Bronchial epithelial cell (primary cell): Measurements from ENCODE around the gene RALGPS1. TPM values are rescaled to one million over a fixed set of nuclear protein-coding genes. Genes with fewer than 3 reads are reported as not detected.

ENCODE experiments used
- DNase-seq: peaks from one replicate; pipeline ENCODE4 v3.0.0-alpha.2; 2010; ENCODE audit warnings: low read depth
- FAIRE-seq: peaks from 2 replicates; lab custom pipeline; 2011; peaks lifted over from hg19 to GRCh38; lab: Jason Lieb, UNC
- H3K27me3 ChIP-seq: 2 replicates; pipeline ENCODE4 v1.5.1; 2011; ENCODE audit warnings: low read length; ENCODE audit not compliant: control insufficient read depth, insufficient read depth
- H3K36me3 ChIP-seq: 2 replicates; pipeline ENCODE4 v1.5.1; 2011; ENCODE audit warnings: low read length; ENCODE audit not compliant: control insufficient read depth, insufficient read depth
- H3K4me3 ChIP-seq: 2 replicates; pipeline ENCODE4 v1.5.1; 2011; ENCODE audit warnings: mild to moderate bottlenecking, low read depth, low read length, control low read depth
- total RNA-seq: library from RNA; depleted of rRNA; stranded (reverse); fragments of >200 nt; gene quantifications from 2 replicates; pipeline ENCODE4 v1.2.1, GENCODE V29; 2014
- TF ChIP-seq, protein P1 (sequence below): IDR thresholded peaks from 2 replicates; pipeline ENCODE4 v1.5.1; 2011; ENCODE audit warnings: mild to moderate bottlenecking, moderate library complexity, low read length, control low read depth, inconsistent platforms; ENCODE audit not compliant: insufficient read depth, severe bottlenecking

The RALGPS1 gene
- total RNA-seq, 1 donor from 2014 or later, result 3.2 TPM

- TF ChIP-seq, protein P1, sequence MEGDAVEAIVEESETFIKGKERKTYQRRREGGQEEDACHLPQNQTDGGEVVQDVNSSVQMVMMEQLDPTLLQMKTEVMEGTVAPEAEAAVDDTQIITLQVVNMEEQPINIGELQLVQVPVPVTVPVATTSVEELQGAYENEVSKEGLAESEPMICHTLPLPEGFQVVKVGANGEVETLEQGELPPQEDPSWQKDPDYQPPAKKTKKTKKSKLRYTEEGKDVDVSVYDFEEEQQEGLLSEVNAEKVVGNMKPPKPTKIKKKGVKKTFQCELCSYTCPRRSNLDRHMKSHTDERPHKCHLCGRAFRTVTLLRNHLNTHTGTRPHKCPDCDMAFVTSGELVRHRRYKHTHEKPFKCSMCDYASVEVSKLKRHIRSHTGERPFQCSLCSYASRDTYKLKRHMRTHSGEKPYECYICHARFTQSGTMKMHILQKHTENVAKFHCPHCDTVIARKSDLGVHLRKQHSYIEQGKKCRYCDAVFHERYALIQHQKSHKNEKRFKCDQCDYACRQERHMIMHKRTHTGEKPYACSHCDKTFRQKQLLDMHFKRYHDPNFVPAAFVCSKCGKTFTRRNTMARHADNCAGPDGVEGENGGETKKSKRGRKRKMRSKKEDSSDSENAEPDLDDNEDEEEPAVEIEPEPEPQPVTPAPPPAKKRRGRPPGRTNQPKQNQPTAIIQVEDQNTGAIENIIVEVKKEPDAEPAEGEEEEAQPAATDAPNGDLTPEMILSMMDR, result no peak
- Histone ChIP-seq H3K36me3 (no peaks in the 10 kb centered on the region), H3K27me3 (no peaks in the 10 kb centered on the region), H3K4me3 (no peak overlapping the region)
- DNase-seq (peak; percentile 10), FAIRE-seq (no peak)
Observed at GRCh38 chr9:127237801-127238200, 323.2 kb downstream of the RALGPS1 start.

- FAIRE-seq (no peak), DNase-seq (no peak)
- TF ChIP-seq, protein P1, result no peak
- Histone ChIP-seq H3K36me3 (no peaks in the 10 kb centered on the region), H3K27me3 (no peaks in the 10 kb centered on the region), H3K4me3 (no peak overlapping the region)
Observed at GRCh38 chr9:127241354-127241753, 326.8 kb downstream of the RALGPS1 start.

- Histone ChIP-seq H3K27me3 (no peaks in the 10 kb centered on the region), H3K4me3 (peak overlapping the region; percentile 49), H3K36me3 (no peaks in the 10 kb centered on the region)
- TF ChIP-seq, protein P1, result no peak
- DNase-seq (peak; percentile 88), FAIRE-seq (no peak)
Observed at GRCh38 chr9:127244609-127245601, 330.3 kb downstream of the RALGPS1 start.

GRCh38 chr9:127245637-127246164, 331.1 kb downstream of the RALGPS1 start:
- peak overlapping the region; percentile 49 for H3K4me3 ChIP-seq
- FAIRE-seq, result no peak
- H3K27me3 ChIP-seq, result no peaks in the 10 kb centered on the region
- no peak for DNase-seq
- H3K36me3 ChIP-seq, result no peaks in the 10 kb centered on the region
- TF ChIP-seq, protein P1, result no peak

GRCh38 chr9:127248241-127248640, 333.7 kb downstream of the RALGPS1 start:
- FAIRE-seq, result no peak
- H3K36me3 ChIP-seq, result no peaks in the 10 kb centered on the region
- no peak for DNase-seq
- TF ChIP-seq, protein P1, result no peak
- no peaks in the 10 kb centered on the region for H3K27me3 ChIP-seq
- no peak overlapping the region for H3K4me3 ChIP-seq
